HUES64 (cell line): Measurements from ENCODE around the gene FAM83G.
"Not testable (repeated sequence)": the region's sequence is repeated elsewhere in the genome, so short reads cannot be mapped to it uniquely, and the experiment has no call there.

Experiments
- H3K27ac ChIP-seq: 2 replicates; pipeline ENCODE4 v1.7.0; 2013; ENCODE audit warnings: low read depth, low read length, inconsistent platforms
- H3K27me3 ChIP-seq: 2 replicates; pipeline ENCODE4 v1.6.1; 2013; ENCODE audit warnings: mild to moderate bottlenecking, low read length; ENCODE audit not compliant: insufficient read depth
- H3K36me3 ChIP-seq: 2 replicates; pipeline ENCODE4 v1.6.1; 2013; ENCODE audit warnings: mild to moderate bottlenecking, low read length; ENCODE audit not compliant: insufficient read depth
- H3K4me1 ChIP-seq: 2 replicates; pipeline ENCODE4 v1.6.1; 2013; ENCODE audit warnings: mild to moderate bottlenecking, low read length, moderate library complexity; ENCODE audit not compliant: insufficient read depth
- H3K4me3 ChIP-seq: 2 replicates; pipeline ENCODE4 v1.5.1; 2013; ENCODE audit warnings: mild to moderate bottlenecking, low read length, moderate library complexity
- H3K9ac ChIP-seq: 2 replicates; pipeline ENCODE4 v1.6.1; 2013; ENCODE audit warnings: mild to moderate bottlenecking, low read depth, low read length
- H3K9me3 ChIP-seq: 2 replicates; pipeline ENCODE4 v1.6.1; 2013; ENCODE audit warnings: low read depth, low read length; ENCODE audit not compliant: insufficient read depth
- WGBS: fragments of 150-250, 120-280 bp; methylation state at CpG from one replicate; pipeline ENCODE4 v1.1.7; 2013; ENCODE audit warnings: missing lambda C conversion rate; 5-methylcytosine and 5-hydroxymethylcytosine counted together

Gene FAM83G

DNA sequence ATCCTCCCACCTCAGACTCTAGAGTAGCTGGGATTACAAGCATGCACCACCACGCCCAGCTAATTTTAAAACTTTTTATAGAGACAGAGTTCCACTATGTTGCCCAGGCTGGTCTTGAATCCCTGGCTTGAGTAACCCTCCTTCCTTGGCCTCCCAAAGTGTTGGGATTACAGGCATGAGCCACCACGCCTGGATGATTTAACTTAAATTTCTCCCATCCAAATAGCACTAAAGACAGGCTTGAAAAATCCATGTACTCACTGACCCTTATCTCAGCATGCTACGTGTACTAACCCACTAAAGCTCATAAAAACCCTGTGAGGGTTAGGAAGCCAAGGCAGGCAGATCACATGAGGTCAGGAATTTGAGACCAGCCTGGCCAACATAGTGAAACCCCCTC lies 48.0 kb downstream of the FAM83G start:
- Histone ChIP-seq H3K27ac (no peak overlapping the region), H3K9me3 (no peaks in the 10 kb centered on the region), H3K36me3 (no peaks in the 10 kb centered on the region), H3K9ac (no peak overlapping the region), H3K27me3 (no peaks in the 10 kb centered on the region), H3K4me1 (no peaks in the 10 kb centered on the region), H3K4me3 (no peak overlapping the region)
- WGBS = 93% methylated on average over 3 of the region's 3 CpGs

GRCh38 chr17:18956021-18956420 lies 48.5 kb downstream of the FAM83G start:
- not testable (repeated sequence) for H3K27me3 ChIP-seq, H3K36me3 ChIP-seq, H3K27ac ChIP-seq, H3K9ac ChIP-seq, H3K4me1 ChIP-seq, H3K4me3 ChIP-seq, H3K9me3 ChIP-seq
- 100% methylated on average over 4 of the region's 6 CpGs for WGBS

GRCh38 chr17:18955009-18955408 lies 49.6 kb downstream of the FAM83G start:
- Histone ChIP-seq H3K9me3 (no peaks in the 10 kb centered on the region), H3K4me3 (no peak overlapping the region), H3K27ac (no peak overlapping the region), H3K4me1 (no peaks in the 10 kb centered on the region), H3K9ac (no peak overlapping the region), H3K36me3 (no peaks in the 10 kb centered on the region), H3K27me3 (no peaks in the 10 kb centered on the region)
- WGBS = 99% methylated on average over 6 of the region's 6 CpGs

GRCh38 chr17:18954321-18954720 lies 50.2 kb downstream of the FAM83G start:
- H3K27ac ChIP-seq = no peak overlapping the region
- 94% methylated on average over 3 of the region's 3 CpGs for WGBS

GRCh38 chr17:18953231-18953728 lies 51.3 kb downstream of the FAM83G start:
- WGBS = 95% methylated on average over 14 of the region's 14 CpGs
- H3K27ac ChIP-seq = no peak overlapping the region
- H3K9me3 ChIP-seq = no peaks in the 10 kb centered on the region
- no peaks in the 10 kb centered on the region for H3K4me1 ChIP-seq
- no peak overlapping the region for H3K4me3 ChIP-seq
- no peaks in the 10 kb centered on the region for H3K36me3 ChIP-seq
- H3K27me3 ChIP-seq = no peaks in the 10 kb centered on the region
- no peak overlapping the region for H3K9ac ChIP-seq

More at GRCh38 chr17:18954321-18954720, 50.2 kb downstream of the FAM83G start:
- Histone ChIP-seq H3K4me1 (no peaks in the 10 kb centered on the region), H3K9me3 (no peaks in the 10 kb centered on the region), H3K4me3 (no peak overlapping the region), H3K27me3 (no peaks in the 10 kb centered on the region), H3K9ac (no peak overlapping the region), H3K36me3 (no peaks in the 10 kb centered on the region)

GRCh38 chr17:18951941-18952842 lies 52.4 kb downstream of the FAM83G start, which contains the start of gene SLC5A10:
SLC5A10 (plus strand) TSS chr17:18952165; CDS start chr17:18952206, 41 bp downstream.
- Histone ChIP-seq H3K27ac (no peak within 1 kb of the TSS), H3K9me3 (no peaks in the 10 kb centered on the region), H3K9ac (no peak within 1 kb of the TSS), H3K4me3 (no peak within 1 kb of the TSS), H3K4me1 (no peaks in the 10 kb centered on the region), H3K27me3 (no peaks in the 10 kb centered on the region), H3K36me3 (no peaks in the 10 kb centered on the region)
- WGBS = 89% methylated on average over 17 of the region's 17 CpGs

DNA sequence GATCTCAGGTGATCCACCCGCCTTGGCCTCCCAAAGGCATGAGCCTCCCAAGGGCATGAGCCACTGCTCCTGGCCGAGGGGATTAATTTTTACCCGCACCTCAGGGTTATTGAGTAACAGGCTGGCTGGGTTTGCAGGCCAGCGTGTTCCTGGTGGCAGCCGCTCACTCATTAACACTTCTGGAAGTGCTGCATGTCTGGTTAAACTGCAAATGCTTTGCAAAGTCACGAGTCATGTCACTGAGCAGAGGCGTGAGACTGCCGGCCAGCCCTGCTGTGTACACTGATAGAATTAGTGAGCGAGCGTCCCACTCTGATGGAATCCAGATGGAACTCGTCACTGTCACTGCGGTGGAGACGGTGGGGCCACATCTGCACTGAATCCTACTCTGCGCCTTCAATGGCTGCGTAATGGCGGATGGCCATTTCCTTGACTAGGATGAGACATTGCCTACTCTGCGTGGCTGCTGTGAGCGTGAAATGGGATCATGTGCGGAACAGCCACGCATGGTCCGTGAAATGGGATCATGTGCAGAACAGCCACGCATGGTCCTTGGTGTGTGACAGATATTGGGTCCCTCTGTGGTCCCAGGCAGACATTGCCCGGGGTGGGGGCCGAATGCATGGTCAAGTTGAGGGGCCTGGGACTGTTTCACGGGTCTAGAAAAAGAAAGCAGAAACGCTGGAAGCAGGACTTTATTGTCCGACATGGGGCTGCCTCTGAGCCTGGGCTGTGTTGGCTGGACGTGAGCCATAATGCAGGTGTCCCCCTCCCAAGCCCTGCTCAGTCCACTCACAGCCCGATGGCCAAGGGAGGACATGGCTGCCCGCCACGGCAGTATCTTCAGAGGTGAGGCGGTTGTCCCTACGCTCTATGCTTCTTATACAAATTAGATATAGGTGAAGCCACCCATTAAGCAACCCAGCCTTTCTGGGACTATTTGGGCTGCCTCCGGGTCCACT lies 53.3 kb downstream of the FAM83G start:
- Histone ChIP-seq H3K36me3 (no peaks in the 10 kb centered on the region), H3K4me3 (no peak overlapping the region), H3K9me3 (no peaks in the 10 kb centered on the region), H3K4me1 (no peaks in the 10 kb centered on the region), H3K27me3 (no peaks in the 10 kb centered on the region), H3K9ac (no peak overlapping the region), H3K27ac (no peak overlapping the region)
- 91% methylated on average over 34 of the region's 34 CpGs for WGBS

DNA sequence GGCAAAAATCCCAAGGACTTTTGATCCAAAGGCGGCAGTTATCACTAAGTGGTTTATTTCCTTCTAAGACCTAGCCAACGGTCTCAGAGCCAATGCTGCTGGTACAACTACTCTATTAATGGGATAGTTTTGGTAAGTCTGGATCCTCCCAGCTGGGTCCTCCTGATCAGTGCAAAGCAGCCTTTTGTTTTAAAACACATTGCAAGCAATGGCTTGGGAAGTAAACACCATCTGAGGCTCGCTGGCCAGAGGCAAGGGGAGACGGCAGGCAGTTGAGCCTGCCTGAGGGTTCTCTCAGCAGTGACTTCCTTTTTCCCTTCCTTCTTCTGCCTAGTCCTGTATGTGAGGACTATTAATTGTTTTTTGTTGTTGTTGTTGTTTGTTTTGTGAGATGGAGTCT lies 54.2 kb downstream of the FAM83G start:
- WGBS = 88% methylated on average over 4 of the region's 4 CpGs
- H3K4me3 ChIP-seq = no peak overlapping the region
- H3K9me3 ChIP-seq = no peaks in the 10 kb centered on the region
- H3K4me1 ChIP-seq = no peaks in the 10 kb centered on the region
- H3K36me3 ChIP-seq = no peaks in the 10 kb centered on the region
- no peaks in the 10 kb centered on the region for H3K27me3 ChIP-seq
- no peak overlapping the region for H3K27ac ChIP-seq
- H3K9ac ChIP-seq = no peak overlapping the region

- Histone ChIP-seq H3K9ac (no peak overlapping the region), H3K4me3 (no peak overlapping the region), H3K9me3 (no peaks in the 10 kb centered on the region), H3K4me1 (no peaks in the 10 kb centered on the region), H3K36me3 (no peaks in the 10 kb centered on the region), H3K27ac (no peak overlapping the region), H3K27me3 (no peaks in the 10 kb centered on the region)
- WGBS = 91% methylated on average over 6 of the region's 6 CpGs
These were observed 55.0 kb downstream of the FAM83G start for GRCh38 chr17:18949566-18949965.

GRCh38 chr17:18948476-18949006 lies 56.0 kb downstream of the FAM83G start:
- 90% methylated on average over 8 of the region's 8 CpGs for WGBS
- H3K4me3 ChIP-seq = no peak overlapping the region
- H3K4me1 ChIP-seq = no peaks in the 10 kb centered on the region
- no peaks in the 10 kb centered on the region for H3K9me3 ChIP-seq
- no peaks in the 10 kb centered on the region for H3K36me3 ChIP-seq
- no peak overlapping the region for H3K9ac ChIP-seq
- H3K27ac ChIP-seq = no peak overlapping the region
- no peaks in the 10 kb centered on the region for H3K27me3 ChIP-seq

DNA sequence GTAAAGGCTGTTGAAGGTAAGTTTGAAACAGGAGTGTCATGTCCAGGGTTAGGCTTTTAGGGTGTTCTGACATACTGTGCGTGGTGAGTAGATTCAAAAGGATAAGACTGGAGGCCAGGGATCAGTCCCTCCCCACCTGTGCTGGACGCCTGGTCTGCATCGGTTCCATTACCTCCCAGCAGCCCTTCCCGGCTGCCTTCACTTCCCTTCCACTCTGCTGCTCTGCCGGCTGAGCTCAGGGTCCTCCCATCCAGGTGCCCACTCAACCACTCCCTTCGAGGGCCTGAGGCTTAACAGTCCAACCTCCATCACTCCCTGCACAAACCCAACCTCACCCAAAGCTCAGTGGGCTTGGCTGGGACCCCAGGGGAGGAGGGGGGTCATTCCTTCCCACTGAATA lies 56.7 kb downstream of the FAM83G start:
- WGBS = 88% methylated on average over 6 of the region's 6 CpGs
- Histone ChIP-seq H3K27ac (no peak overlapping the region), H3K9me3 (no peaks in the 10 kb centered on the region), H3K4me3 (no peak overlapping the region), H3K4me1 (no peaks in the 10 kb centered on the region), H3K36me3 (no peaks in the 10 kb centered on the region), H3K9ac (no peak overlapping the region), H3K27me3 (no peaks in the 10 kb centered on the region)
